Measurements from ENCODE around the gene L3MBTL3. TPM values are rescaled to one million over a fixed set of nuclear protein-coding genes. Genes with fewer than 3 reads are reported as not detected.
A peak's percentile ranks its signal among the peaks of the same experiment; 100 is the strongest.

Gene L3MBTL3
- total RNA-seq, 1 donor from 2014 or later: 22.2 TPM

- Histone ChIP-seq H4K20me1 (ENCODE audit: insufficient read depth, low read length) (peaks cover 12% of the 10 kb centered on the region), H3K4me2 (ENCODE audit: low read length) (no peak overlapping the region), H3K27ac (ENCODE audit: low read depth, low read length) (no peak overlapping the region), H3K9ac (ENCODE audit: low read length) (no peak overlapping the region), H3K4me1 (ENCODE audit: insufficient read depth, low read length) (no peaks in the 10 kb centered on the region), H3K27me3 (ENCODE audit: insufficient read depth, low read length) (no peaks in the 10 kb centered on the region), H3K36me3 (ENCODE audit: insufficient read depth, low read length) (peaks cover 14% of the 10 kb centered on the region), H3K4me3 (ENCODE audit: insufficient read depth, low read depth, low read length) (no peak overlapping the region), H2AFZ (ENCODE audit: low read depth, low read length) (no peak overlapping the region), H3K79me2 (ENCODE audit: insufficient read depth, low read length) (no peaks in the 10 kb centered on the region), H3K9me3 (ENCODE audit: insufficient read depth, low read depth, low read length) (no peaks in the 10 kb centered on the region)
- FAIRE-seq: no peak
- H3K4me3 Mint-ChIP-seq (ENCODE audit: unreplicated experiment): no peak overlapping the region
- no peak for TF ChIP-seq EZH2 (IDR thresholded peaks at IDR 0.05; ENCODE audit: insufficient read depth, low read length)
- TF ChIP-seq, protein P1, sequence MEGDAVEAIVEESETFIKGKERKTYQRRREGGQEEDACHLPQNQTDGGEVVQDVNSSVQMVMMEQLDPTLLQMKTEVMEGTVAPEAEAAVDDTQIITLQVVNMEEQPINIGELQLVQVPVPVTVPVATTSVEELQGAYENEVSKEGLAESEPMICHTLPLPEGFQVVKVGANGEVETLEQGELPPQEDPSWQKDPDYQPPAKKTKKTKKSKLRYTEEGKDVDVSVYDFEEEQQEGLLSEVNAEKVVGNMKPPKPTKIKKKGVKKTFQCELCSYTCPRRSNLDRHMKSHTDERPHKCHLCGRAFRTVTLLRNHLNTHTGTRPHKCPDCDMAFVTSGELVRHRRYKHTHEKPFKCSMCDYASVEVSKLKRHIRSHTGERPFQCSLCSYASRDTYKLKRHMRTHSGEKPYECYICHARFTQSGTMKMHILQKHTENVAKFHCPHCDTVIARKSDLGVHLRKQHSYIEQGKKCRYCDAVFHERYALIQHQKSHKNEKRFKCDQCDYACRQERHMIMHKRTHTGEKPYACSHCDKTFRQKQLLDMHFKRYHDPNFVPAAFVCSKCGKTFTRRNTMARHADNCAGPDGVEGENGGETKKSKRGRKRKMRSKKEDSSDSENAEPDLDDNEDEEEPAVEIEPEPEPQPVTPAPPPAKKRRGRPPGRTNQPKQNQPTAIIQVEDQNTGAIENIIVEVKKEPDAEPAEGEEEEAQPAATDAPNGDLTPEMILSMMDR (IDR thresholded peaks at IDR 0.05; ENCODE audit: insufficient read depth, low read depth, low read length): no peak
- peaks cover 12% of the 10 kb centered on the region for H3K36me3 Mint-ChIP-seq (ENCODE audit: low read depth, unreplicated experiment)
- no peak overlapping the region for H3K27ac Mint-ChIP-seq (ENCODE audit: unreplicated experiment)
- no peaks in the 10 kb centered on the region for H3K4me1 Mint-ChIP-seq (ENCODE audit: low read depth, unreplicated experiment)
- H3K9me3 Mint-ChIP-seq (ENCODE audit: unreplicated experiment): no peaks in the 10 kb centered on the region
- DNase-seq (ENCODE audit: low read depth): peak; percentile 16
- H3K27me3 Mint-ChIP-seq (ENCODE audit: low read depth, unreplicated experiment): no peaks in the 10 kb centered on the region
Measured at GRCh38 chr6:130063806-130064205, 45.4 kb downstream of the L3MBTL3 start.

DNA sequence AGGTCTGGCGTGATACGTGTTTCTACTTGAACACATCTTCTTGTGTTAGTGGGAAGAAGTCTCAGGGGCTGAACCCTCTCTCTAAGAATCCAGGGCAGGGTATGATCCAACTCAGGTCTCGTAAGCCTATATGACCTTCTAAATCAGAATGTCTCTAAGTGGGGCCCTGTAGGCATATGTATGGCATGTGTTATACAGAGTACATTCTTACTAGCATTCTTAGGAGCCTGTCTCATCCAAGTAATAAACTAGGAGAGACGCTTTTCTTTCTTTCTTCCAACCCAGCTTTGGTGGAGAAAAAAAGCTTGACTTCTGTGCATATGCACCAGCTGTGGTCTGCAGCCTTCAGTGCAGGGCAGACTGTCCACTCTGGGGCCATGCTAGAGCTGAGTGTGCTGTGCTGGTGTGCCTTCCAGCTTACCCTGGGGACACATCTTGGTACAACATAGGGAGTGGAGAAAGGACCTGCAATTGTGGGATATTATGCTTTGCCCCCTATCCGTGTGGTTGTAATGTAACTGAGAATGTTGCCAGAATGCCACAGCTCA lies 47.3 kb downstream of the L3MBTL3 start:
- FAIRE-seq (no peak), DNase-seq (ENCODE audit: low read depth) (no peak)
- Histone ChIP-seq H3K4me2 (ENCODE audit: low read length) (no peak overlapping the region), H3K27me3 (ENCODE audit: insufficient read depth, low read length) (no peaks in the 10 kb centered on the region), H2AFZ (ENCODE audit: low read depth, low read length) (no peak overlapping the region), H3K36me3 (ENCODE audit: insufficient read depth, low read length) (peaks cover 13% of the 10 kb centered on the region), H3K4me3 (ENCODE audit: insufficient read depth, low read depth, low read length) (no peak overlapping the region), H4K20me1 (ENCODE audit: insufficient read depth, low read length) (peaks cover 12% of the 10 kb centered on the region), H3K4me1 (ENCODE audit: insufficient read depth, low read length) (no peaks in the 10 kb centered on the region), H3K27ac (ENCODE audit: low read depth, low read length) (no peak overlapping the region), H3K9me3 (ENCODE audit: insufficient read depth, low read depth, low read length) (no peaks in the 10 kb centered on the region), H3K79me2 (ENCODE audit: insufficient read depth, low read length) (no peaks in the 10 kb centered on the region), H3K9ac (ENCODE audit: low read length) (no peak overlapping the region)
- H3K27me3 Mint-ChIP-seq (ENCODE audit: low read depth, unreplicated experiment): no peaks in the 10 kb centered on the region
- no peaks in the 10 kb centered on the region for H3K4me1 Mint-ChIP-seq (ENCODE audit: low read depth, unreplicated experiment)
- no peaks in the 10 kb centered on the region for H3K9me3 Mint-ChIP-seq (ENCODE audit: unreplicated experiment)
- H3K27ac Mint-ChIP-seq (ENCODE audit: unreplicated experiment): no peak overlapping the region
- H3K4me3 Mint-ChIP-seq (ENCODE audit: unreplicated experiment): no peak overlapping the region
- peaks cover 12% of the 10 kb centered on the region for H3K36me3 Mint-ChIP-seq (ENCODE audit: low read depth, unreplicated experiment)
- TF ChIP-seq, protein P1 (IDR thresholded peaks at IDR 0.05; ENCODE audit: insufficient read depth, low read depth, low read length): no peak
- no peak for TF ChIP-seq EZH2 (IDR thresholded peaks at IDR 0.05; ENCODE audit: insufficient read depth, low read length)

GRCh38 chr6:130069485-130069884 lies 51.1 kb downstream of the L3MBTL3 start:
- no peak overlapping the region for H2AFZ ChIP-seq (ENCODE audit: low read depth, low read length)
- peaks cover 2% of the 10 kb centered on the region for H4K20me1 ChIP-seq (ENCODE audit: insufficient read depth, low read length)
- no peak overlapping the region for H3K9ac ChIP-seq (ENCODE audit: low read length)
- peaks cover 6% of the 10 kb centered on the region for H3K36me3 ChIP-seq (ENCODE audit: insufficient read depth, low read length)
- no peaks in the 10 kb centered on the region for H3K4me1 Mint-ChIP-seq (ENCODE audit: low read depth, unreplicated experiment)
- H3K79me2 ChIP-seq (ENCODE audit: insufficient read depth, low read length): no peaks in the 10 kb centered on the region
- H3K27me3 ChIP-seq (ENCODE audit: insufficient read depth, low read length): no peaks in the 10 kb centered on the region
- FAIRE-seq (no peak), DNase-seq (ENCODE audit: low read depth) (no peak)
- TF ChIP-seq, protein P1 (IDR thresholded peaks at IDR 0.05; ENCODE audit: insufficient read depth, low read depth, low read length): no peak
- TF ChIP-seq EZH2 (IDR thresholded peaks at IDR 0.05; ENCODE audit: insufficient read depth, low read length): no peak
- no peak overlapping the region for H3K4me3 ChIP-seq (ENCODE audit: insufficient read depth, low read depth, low read length)
- H3K27ac Mint-ChIP-seq (ENCODE audit: unreplicated experiment): no peak overlapping the region
- H3K4me1 ChIP-seq (ENCODE audit: insufficient read depth, low read length): no peaks in the 10 kb centered on the region
- H3K27me3 Mint-ChIP-seq (ENCODE audit: low read depth, unreplicated experiment): no peaks in the 10 kb centered on the region
- no peaks in the 10 kb centered on the region for H3K9me3 ChIP-seq (ENCODE audit: insufficient read depth, low read depth, low read length)
- H3K27ac ChIP-seq (ENCODE audit: low read depth, low read length): no peak overlapping the region
- H3K4me2 ChIP-seq (ENCODE audit: low read length): no peak overlapping the region
- H3K4me3 Mint-ChIP-seq (ENCODE audit: unreplicated experiment): no peak overlapping the region
- no peaks in the 10 kb centered on the region for H3K9me3 Mint-ChIP-seq (ENCODE audit: unreplicated experiment)
- peaks cover 2% of the 10 kb centered on the region for H3K36me3 Mint-ChIP-seq (ENCODE audit: low read depth, unreplicated experiment)

Measured in astrocyte (in vitro differentiated cells and primary cell).